ENCODE results near the gene RIPOR3. TPM values are rescaled to one million over a fixed set of nuclear protein-coding genes. Genes with fewer than 3 reads are reported as not detected.

Gene RIPOR3
- total RNA-seq, 1 donor from 2014 or later = 0.98 TPM

Small RNAs within 50 kb of the gene (small RNA-seq; reads per million reads assigned to genes)
- gene MIR1302-5 (ENCODE audit: low replicate concordance) (not detected), gene MIR645 (ENCODE audit: low replicate concordance) (not detected), gene RF00019 (ENCODE audit: low replicate concordance) (not detected)

Other genes starting within 250 kb of the RIPOR3 start
- 15.7 TPM for gene PTPN1, start 181.2 kb downstream of the RIPOR3 start, total RNA-seq
- gene PARD6B, start 40.0 kb upstream of the RIPOR3 start, total RNA-seq = 7.1 TPM
- gene BCAS4, start 103.5 kb upstream of the RIPOR3 start, total RNA-seq = 10.1 TPM
- gene ADNP, start 239.9 kb upstream of the RIPOR3 start, total RNA-seq = 88.3 TPM

Measured in temporal lobe (tissue), 2 donors.